Nephron (organoid): Measurements from ENCODE around the gene DNASE1L3.

ENCODE experiments used
- H3K27ac Mint-ChIP-seq, 3 experiments: 2 replicates each; pipeline ENCODE4 v1.8.0; 2020; ENCODE audit warnings: mixed read lengths in 3 of 3, mild to moderate bottlenecking in 2 of 3, moderate library complexity in 1 of 3
- H3K27me3 Mint-ChIP-seq: 2 replicates; pipeline ENCODE4 v1.8.0; 2021; ENCODE audit warnings: low read depth, mild to moderate bottlenecking, moderate library complexity, mixed read lengths
- H3K36me3 Mint-ChIP-seq: 2 replicates; pipeline ENCODE4 v1.8.0; 2020; ENCODE audit warnings: low read depth, mixed read lengths
- H3K4me1 Mint-ChIP-seq: 2 replicates; pipeline ENCODE4 v1.8.0; 2020; ENCODE audit warnings: mixed read lengths
- H3K4me3 Mint-ChIP-seq, 3 experiments: 2 replicates each; pipeline ENCODE4 v1.8.0; 2020; ENCODE audit warnings: mild to moderate bottlenecking in 3 of 3, mixed read lengths in 3 of 3, moderate library complexity in 2 of 3
- H3K9me3 Mint-ChIP-seq: 2 replicates; pipeline ENCODE4 v1.8.0; 2020; ENCODE audit warnings: mixed read lengths
- CTCF ChIP-seq, 3 experiments: fragments of 200-600 bp; sonication (generic); IDR thresholded peaks; one replicate each; pipeline ENCODE4 v1.5.0; 2021; ENCODE audit warnings: antibody characterized with exemption in 3 of 3; ENCODE audit not compliant: unreplicated experiment in 3 of 3

DNASE1L3 gene

GRCh38 chr3:58173669-58174398, 36.9 kb downstream of the DNASE1L3 start:
- Mint-ChIP-seq H3K4me1 (peaks cover 18% of the 10 kb centered on the region), H3K36me3 (peaks cover 25% of the 10 kb centered on the region), H3K27me3 (peaks cover 3% of the 10 kb centered on the region), H3K4me3 (no peak overlapping the region), H3K27ac (peak overlapping the region; percentile 92 to 95 (median 93)), H3K9me3 (no peaks in the 10 kb centered on the region)
- peak; percentile 16 to 38 (median 20) for TF ChIP-seq CTCF (IDR thresholded peaks at IDR 0.05; ENCODE audit: unreplicated experiment in 3 of 3)

GRCh38 chr3:58173029-58173668, 37.6 kb downstream of the DNASE1L3 start:
- Mint-ChIP-seq H3K4me3 (no peak overlapping the region), H3K27ac (no peak overlapping the region), H3K27me3 (peaks cover 3% of the 10 kb centered on the region), H3K36me3 (peaks cover 31% of the 10 kb centered on the region), H3K9me3 (no peaks in the 10 kb centered on the region), H3K4me1 (peaks cover 18% of the 10 kb centered on the region)
- TF ChIP-seq CTCF (IDR thresholded peaks at IDR 0.05; ENCODE audit: unreplicated experiment in 3 of 3) = no peak

- Mint-ChIP-seq H3K27me3 (peaks cover 3% of the 10 kb centered on the region), H3K27ac (peak overlapping the region in 2 of 3 experiments; percentile 12 to 50), H3K9me3 (no peaks in the 10 kb centered on the region), H3K36me3 (peaks cover 43% of the 10 kb centered on the region), H3K4me3 (no peak overlapping the region), H3K4me1 (peaks cover 27% of the 10 kb centered on the region)
- TF ChIP-seq CTCF (IDR thresholded peaks at IDR 0.05; ENCODE audit: unreplicated experiment in 3 of 3) = no peak
Measured at GRCh38 chr3:58171126-58171525, 39.6 kb downstream of the DNASE1L3 start.

GRCh38 chr3:58170376-58170775, 40.4 kb downstream of the DNASE1L3 start:
- no peak for TF ChIP-seq CTCF (IDR thresholded peaks at IDR 0.05; ENCODE audit: unreplicated experiment in 3 of 3)
- H3K27me3 Mint-ChIP-seq = peaks cover 3% of the 10 kb centered on the region

GRCh38 chr3:58169371-58169770, 41.4 kb downstream of the DNASE1L3 start:
- Mint-ChIP-seq H3K9me3 (no peaks in the 10 kb centered on the region), H3K27me3 (peaks cover 3% of the 10 kb centered on the region), H3K4me3 (no peak overlapping the region), H3K4me1 (peaks cover 25% of the 10 kb centered on the region), H3K36me3 (peaks cover 52% of the 10 kb centered on the region), H3K27ac (no peak overlapping the region)
- no peak for TF ChIP-seq CTCF (IDR thresholded peaks at IDR 0.05; ENCODE audit: unreplicated experiment in 3 of 3)

More at GRCh38 chr3:58170376-58170775, 40.4 kb downstream of the DNASE1L3 start:
- Mint-ChIP-seq H3K36me3 (peaks cover 50% of the 10 kb centered on the region), H3K4me1 (peaks cover 30% of the 10 kb centered on the region), H3K9me3 (no peaks in the 10 kb centered on the region), H3K27ac (no peak overlapping the region), H3K4me3 (no peak overlapping the region)
